HCT116 (cell line): ENCODE data around the gene SNX8. TPM values are rescaled to one million over a fixed set of nuclear protein-coding genes. Genes with fewer than 3 reads are reported as not detected.

Source experiments
- ATAC-seq: fragments of 200-7000 bp; cut with Tn5 transposase; 2 replicates; pipeline ENCODE4 v1.9.1; 2020; ENCODE audit warnings: mild to moderate bottlenecking, moderate library complexity
- BruUV-seq: library from RNA; stranded (reverse); fragments of 400-500 nt; replicated peaks from 2 replicates; lab custom pipeline; 2021; lab: Mats Ljungman, UMichigan
- CTCF ChIA-PET: fragments of 300-600 bp; sonication (Branson Sonifier 250); formaldehyde crosslinking; loops from one replicate; lab custom pipeline; 2021; ENCODE audit warnings: antibody characterized with exemption; lab: Charles Lee
- POLR2A ChIA-PET: fragments of 300-600, 350-600 bp; sonication (Branson Sonifier 250); formaldehyde crosslinking; loops from one replicate; lab custom pipeline; 2021; ENCODE audit warnings: antibody characterized with exemption; lab: Charles Lee
- RAD21 ChIA-PET, 2 experiments: fragments of 300-600 bp; sonication (Branson Sonifier 250); formaldehyde crosslinking; loops; one replicate each; lab custom pipeline; 2023; ENCODE audit warnings: low total read pairs in 2 of 2; ENCODE audit not compliant: uncharacterized antibody in 2 of 2, unreplicated experiment in 2 of 2, low non-redundant PET in 1 of 2; lab: Charles Lee
- DNase-seq: peaks from one replicate; pipeline ENCODE4 v3.0.0-alpha.2; 2010; ENCODE audit warnings: low read depth, low spot score
- H2AFZ ChIP-seq: fragments of 200-600 bp; shearing (Covaris generic), sonication (generic); 2 replicates; pipeline ENCODE4 v1.6.1; 2017; ENCODE audit warnings: low read depth, mixed run types, mixed read lengths, antibody characterized with exemption, low read length; ENCODE audit not compliant: poor library complexity, severe bottlenecking
- H3K27ac ChIP-seq: 2 replicates; pipeline ENCODE4 v1.5.1; 2012; ENCODE audit warnings: low read depth, low read length
- H3K27me3 ChIP-seq: fragments of 200-600 bp; sonication (generic); 2 replicates; pipeline ENCODE4 v1.6.1; 2016; ENCODE audit warnings: mixed run types, low read length, mixed read lengths; ENCODE audit not compliant: insufficient read depth
- H3K36me3 ChIP-seq, 2 experiments: fragments of 200-500 bp in 1 of 2; fragments of 200-600 bp in 1 of 2; sonication (Bioruptor generic) in 1 of 2; sonication (generic) in 1 of 2; 2 replicates each; pipeline versions ENCODE4 v1.5.1 to v1.6.1; 2014 to 2016; ENCODE audit warnings: low read length in 2 of 2, inconsistent platforms in 1 of 2, mixed read lengths in 1 of 2, mixed run types in 1 of 2; ENCODE audit not compliant: insufficient read depth in 2 of 2, control insufficient read depth in 1 of 2
- H3K4me1 ChIP-seq, 2 experiments: fragments of 200-600 bp in 1 of 2; sonication (generic) in 1 of 2; 2 replicates each; pipeline versions ENCODE4 v1.5.1 to v1.6.1; 2012 to 2017; ENCODE audit warnings: low read length in 2 of 2, inconsistent platforms in 1 of 2, mild to moderate bottlenecking in 1 of 2, mixed read lengths in 1 of 2, mixed run types in 1 of 2, moderate library complexity in 1 of 2; ENCODE audit not compliant: insufficient read depth in 2 of 2, control insufficient read depth in 1 of 2
- H3K4me2 ChIP-seq: fragments of 200-600 bp; sonication (generic); 2 replicates; pipeline ENCODE4 v1.6.1; 2017; ENCODE audit warnings: mixed run types, low read length, mixed read lengths
- H3K4me3 ChIP-seq, 2 experiments: fragments of 200-600 bp in 1 of 2; sonication (generic) in 1 of 2; replicated peaks in 1 of 2; 2 replicates each; pipeline ENCODE4 v1.5.1; 2011 to 2016; ENCODE audit warnings: low read length in 2 of 2, control low read depth in 1 of 2, low read depth in 1 of 2, mild to moderate bottlenecking in 1 of 2, mixed read lengths in 1 of 2, mixed run types in 1 of 2
- H3K79me2 ChIP-seq: fragments of 200-600 bp; sonication (generic); 2 replicates; pipeline ENCODE4 v1.6.1; 2017; ENCODE audit warnings: mild to moderate bottlenecking, mixed run types, low read length, moderate library complexity, mixed read lengths; ENCODE audit not compliant: insufficient read depth
- H3K9ac ChIP-seq: fragments of 200-600 bp; sonication (generic); 2 replicates; pipeline ENCODE4 v1.6.1; 2016; ENCODE audit warnings: low read length, mixed read lengths
- H3K9me2 ChIP-seq: fragments of 200-600 bp; sonication (generic), shearing (Covaris generic); 2 replicates; pipeline ENCODE4 v1.6.1; 2017; ENCODE audit warnings: mixed run types, mild to moderate bottlenecking, moderate library complexity; ENCODE audit not compliant: insufficient read depth
- H3K9me3 ChIP-seq, 2 experiments: fragments of 200-500 bp in 1 of 2; fragments of 200-600 bp in 1 of 2; sonication (Bioruptor generic) in 1 of 2; sonication (generic) in 1 of 2; 2 replicates each; pipeline ENCODE4 v1.6.1; 2014 to 2017; ENCODE audit warnings: low read length in 2 of 2, mixed read lengths in 2 of 2, inconsistent platforms in 1 of 2, low read depth in 1 of 2, mild to moderate bottlenecking in 1 of 2, mixed run types in 1 of 2, moderate library complexity in 1 of 2; ENCODE audit not compliant: control insufficient read depth in 1 of 2, insufficient read depth in 1 of 2
- H4K20me1 ChIP-seq: fragments of 200-600 bp; sonication (generic), shearing (Covaris generic); 2 replicates; pipeline ENCODE4 v1.6.1; 2017; ENCODE audit warnings: mixed run types, mild to moderate bottlenecking, moderate library complexity; ENCODE audit not compliant: insufficient read depth
- CBX3 ChIP-seq: IDR thresholded peaks from 2 replicates; pipeline ENCODE4 v1.6.1; 2012; ENCODE audit warnings: low read depth
- CEBPB ChIP-seq: IDR thresholded peaks from 2 replicates; pipeline ENCODE4 v1.6.1; 2012; ENCODE audit warnings: low read depth
- ELF1 ChIP-seq: IDR thresholded peaks from 2 replicates; pipeline ENCODE4 v1.6.1; 2012; ENCODE audit warnings: low read depth, borderline replicate concordance
- EZH2 ChIP-seq: fragments of 200-600 bp; sonication (generic); IDR thresholded peaks from 2 replicates; pipeline ENCODE4 v1.6.1; 2017; ENCODE audit warnings: antibody characterized with exemption, mixed run types
- EZH2phosphoT487 ChIP-seq: fragments of 200-600 bp; IDR thresholded peaks from 2 replicates; pipeline ENCODE4 v1.6.1; 2018; ENCODE audit warnings: antibody characterized with exemption, borderline replicate concordance
- JUND ChIP-seq: IDR thresholded peaks from 2 replicates; pipeline ENCODE4 v1.6.1; 2012
- POLR2AphosphoS5 ChIP-seq: IDR thresholded peaks from 2 replicates; pipeline ENCODE4 v1.6.1; 2011; ENCODE audit warnings: mild to moderate bottlenecking, low read depth, low read length, moderate library complexity
- SIN3A ChIP-seq: IDR thresholded peaks from 2 replicates; pipeline ENCODE4 v1.6.1; 2012; ENCODE audit warnings: low read depth
- SP1 ChIP-seq: IDR thresholded peaks from 2 replicates; pipeline ENCODE4 v1.6.1; 2012; ENCODE audit warnings: low read depth
- SRF ChIP-seq: IDR thresholded peaks from 2 replicates; pipeline ENCODE4 v1.6.1; 2012; ENCODE audit warnings: low read depth
- TCF7L2 ChIP-seq: IDR thresholded peaks from 2 replicates; pipeline ENCODE4 v1.7.0; 2011; ENCODE audit warnings: borderline replicate concordance, inconsistent platforms; ENCODE audit not compliant: insufficient read depth, insufficient read length; ENCODE audit errors: extremely low read depth
- YY1 ChIP-seq: IDR thresholded peaks from 2 replicates; pipeline ENCODE4 v1.6.1; 2011; ENCODE audit warnings: low read length, low read depth, moderate library complexity, mild to moderate bottlenecking; ENCODE audit not compliant: insufficient replicate concordance; ENCODE audit errors: extremely low read depth
- ZFX ChIP-seq: fragments of 450-650 bp; IDR thresholded peaks from 2 replicates; pipeline ENCODE4 v1.6.1; 2017
- intact Hi-C: fragments of 100-400 bp; cut with micrococcal nuclease; formaldehyde crosslinking; loops from 2 replicates; pipeline ENCODE4 v1.10.0; 2022
- total RNA-seq: library from RNA; stranded (reverse); gene quantifications from one replicate; pipeline ENCODE4 v1.2.1, GENCODE V29; 2021; ENCODE audit not compliant: unreplicated experiment
- TF ChIP-seq, protein P1 (sequence below): IDR thresholded peaks from 2 replicates; pipeline ENCODE4 v1.6.1; 2012
- TF ChIP-seq, protein P2 (sequence below): IDR thresholded peaks from 2 replicates; pipeline ENCODE4 v1.6.1; 2012
- TF ChIP-seq, protein P3 (sequence below): IDR thresholded peaks from 2 replicates; pipeline ENCODE4 v1.6.1; 2011; ENCODE audit warnings: mild to moderate bottlenecking, low read length, moderate library complexity; ENCODE audit not compliant: insufficient replicate concordance; ENCODE audit errors: extremely low read depth

SNX8 gene
- total RNA-seq, 1 experiment from 2014 or later, result 41.7 TPM

DNA sequence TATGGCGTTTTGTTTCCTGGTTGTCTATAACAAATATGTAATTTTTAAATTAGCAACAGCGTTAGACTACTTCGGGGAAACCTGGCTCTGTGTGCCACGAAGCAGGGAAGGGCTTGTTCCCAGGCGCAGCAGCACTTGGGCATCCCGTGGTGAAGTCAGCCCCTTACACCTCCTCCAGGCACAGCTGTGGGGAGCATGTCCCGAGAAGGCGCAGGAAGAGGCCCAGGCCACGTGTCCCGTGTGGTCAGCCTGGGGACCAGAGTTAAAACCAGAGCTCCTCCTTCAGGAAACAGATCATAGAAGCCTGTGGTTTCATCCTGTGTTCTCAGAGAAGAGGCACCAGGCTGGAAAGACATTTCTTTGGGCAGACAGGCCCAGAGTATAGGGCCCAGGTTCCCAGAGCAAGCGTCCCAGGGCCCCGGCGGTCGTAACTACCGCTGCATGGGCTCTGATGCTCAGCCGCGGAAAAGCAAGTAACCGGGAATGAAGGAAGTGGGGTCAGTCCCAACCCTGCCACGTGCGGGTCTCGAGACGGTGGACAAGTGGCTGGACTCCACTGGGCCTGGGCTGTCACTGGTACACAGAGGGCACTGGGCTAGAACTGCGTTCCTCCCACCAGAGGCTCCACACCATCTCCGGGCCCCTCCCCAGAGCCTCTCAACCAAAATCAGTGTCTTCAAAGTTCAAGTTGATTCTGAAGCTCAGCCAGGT, 65.1 kb downstream of the SNX8 start:
- BruUV-seq, result no TSS peak
- DNase-seq, result no peak
- TF ChIP-seq EZH2 (no peak), JUND (no peak), ELF1 (no peak), SRF (no peak), SP1 (no peak), CBX3 (no peak), EZH2phosphoT487 (no peak), TCF7L2 (no peak), POLR2AphosphoS5 (no peak), ZFX (no peak), SIN3A (no peak), YY1 (no peak), CEBPB (no peak)
- TF ChIP-seq, protein P1, sequence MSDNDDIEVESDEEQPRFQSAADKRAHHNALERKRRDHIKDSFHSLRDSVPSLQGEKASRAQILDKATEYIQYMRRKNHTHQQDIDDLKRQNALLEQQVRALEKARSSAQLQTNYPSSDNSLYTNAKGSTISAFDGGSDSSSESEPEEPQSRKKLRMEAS, result no peak
- TF ChIP-seq, protein P2, sequence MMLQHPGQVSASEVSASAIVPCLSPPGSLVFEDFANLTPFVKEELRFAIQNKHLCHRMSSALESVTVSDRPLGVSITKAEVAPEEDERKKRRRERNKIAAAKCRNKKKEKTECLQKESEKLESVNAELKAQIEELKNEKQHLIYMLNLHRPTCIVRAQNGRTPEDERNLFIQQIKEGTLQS, result no peak
- TF ChIP-seq, protein P3, sequence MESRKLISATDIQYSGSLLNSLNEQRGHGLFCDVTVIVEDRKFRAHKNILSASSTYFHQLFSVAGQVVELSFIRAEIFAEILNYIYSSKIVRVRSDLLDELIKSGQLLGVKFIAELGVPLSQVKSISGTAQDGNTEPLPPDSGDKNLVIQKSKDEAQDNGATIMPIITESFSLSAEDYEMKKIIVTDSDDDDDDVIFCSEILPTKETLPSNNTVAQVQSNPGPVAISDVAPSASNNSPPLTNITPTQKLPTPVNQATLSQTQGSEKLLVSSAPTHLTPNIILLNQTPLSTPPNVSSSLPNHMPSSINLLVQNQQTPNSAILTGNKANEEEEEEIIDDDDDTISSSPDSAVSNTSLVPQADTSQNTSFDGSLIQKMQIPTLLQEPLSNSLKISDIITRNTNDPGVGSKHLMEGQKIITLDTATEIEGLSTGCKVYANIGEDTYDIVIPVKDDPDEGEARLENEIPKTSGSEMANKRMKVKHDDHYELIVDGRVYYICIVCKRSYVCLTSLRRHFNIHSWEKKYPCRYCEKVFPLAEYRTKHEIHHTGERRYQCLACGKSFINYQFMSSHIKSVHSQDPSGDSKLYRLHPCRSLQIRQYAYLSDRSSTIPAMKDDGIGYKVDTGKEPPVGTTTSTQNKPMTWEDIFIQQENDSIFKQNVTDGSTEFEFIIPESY, result no peak
- Histone ChIP-seq H4K20me1 (no peaks in the 10 kb centered on the region), H3K4me2 (no peak overlapping the region), H3K27ac (no peak overlapping the region), H3K9ac (no peak overlapping the region), H3K9me3 (no peaks in the 10 kb centered on the region), H3K27me3 (no peaks in the 10 kb centered on the region), H3K9me2 (no peaks in the 10 kb centered on the region), H3K4me3 (no peak overlapping the region), H3K36me3 (no peaks in the 10 kb centered on the region; a peak in 1 of 4 replicates), H3K4me1 (0 out of 4 replicates have a peak, but pooled peaks cover 0 to 5% of the 10 kb centered on the region in 2 experiments), H3K79me2 (peaks cover under 1% of the 10 kb centered on the region; the same call in 1 of the 2 replicates), H2AFZ (no peak overlapping the region)
- ChIA-PET CTCF (interaction anchor here (1.8 to 2.9 kb wide), 2 partner anchors 99 to 220 kb away, joined by 6 to 11 read pairs; no protein-coding TSS in a partner anchor), RAD21 (interaction anchor here in 1 of 2 experiments (0.7 to 0.9 kb wide), 2 partner anchors 99 to 269 kb away, joined by 3 to 4 read pairs; no protein-coding TSS in a partner anchor), POLR2A (interaction anchor here (1.1 kb wide), 1 partner anchor 105 kb away, joined by 3 read pairs; no protein-coding TSS in a partner anchor)
- intact Hi-C loops, result no loop called here
- ATAC-seq, result peak; percentile 13; the same call in 1 of the 2 replicates
